ENCODE data around the gene KRTAP5-7.
"Not testable (repeated sequence)": the region's sequence is repeated elsewhere in the genome, so short reads cannot be mapped to it uniquely, and the experiment has no call there.

KRTAP5-7 gene

GRCh38 chr11:71532036-71532610 lies 5.1 kb downstream of the KRTAP5-7 start:
- no peak for DNase-seq

- DNase-seq: not testable (repeated sequence)
Observed at GRCh38 chr11:71534711-71535608, 7.9 kb downstream of the KRTAP5-7 start.

- no peak for DNase-seq
Observed at GRCh38 chr11:71535825-71536224, 8.8 kb downstream of the KRTAP5-7 start.

- DNase-seq: no peak
Observed at GRCh38 chr11:71537537-71537936, 10.5 kb downstream of the KRTAP5-7 start.

GRCh38 chr11:71537977-71538665 lies 11.1 kb downstream of the KRTAP5-7 start, which contains the start of gene KRTAP5-8:
Gene KRTAP5-8 (plus strand): TSS chr11:71538025. CDS start chr11:71538056, 31 bp downstream.
- not testable (repeated sequence) for DNase-seq

- no peak for DNase-seq
Observed at GRCh38 chr11:71538666-71538990, 11.6 kb downstream of the KRTAP5-7 start.

GRCh38 chr11:71539017-71539416 lies 11.9 kb downstream of the KRTAP5-7 start:
- no peak for DNase-seq

GRCh38 chr11:71539971-71540370 lies 12.9 kb downstream of the KRTAP5-7 start:
- DNase-seq: not testable (repeated sequence)

- not testable (repeated sequence) for DNase-seq
Observed at GRCh38 chr11:71540521-71541304, 13.6 kb downstream of the KRTAP5-7 start.

- no peak for DNase-seq
Observed at GRCh38 chr11:71542382-71542781, 15.3 kb downstream of the KRTAP5-7 start.

- no peak for DNase-seq
Observed at GRCh38 chr11:71542879-71543777, 16.1 kb downstream of the KRTAP5-7 start.

- DNase-seq: no peak
Observed at GRCh38 chr11:71543866-71544265, 16.8 kb downstream of the KRTAP5-7 start.

- DNase-seq: no peak
Observed at GRCh38 chr11:71544525-71545214, 17.6 kb downstream of the KRTAP5-7 start.

- no peak for DNase-seq
Observed at GRCh38 chr11:71545405-71545966, 18.4 kb downstream of the KRTAP5-7 start.

GRCh38 chr11:71548120-71548519 lies 21.1 kb downstream of the KRTAP5-7 start, which contains the start of gene KRTAP5-9:
Gene KRTAP5-9 (plus strand): TSS chr11:71548420. CDS start chr11:71548658, 238 bp downstream.
- DNase-seq: no peak

- DNase-seq: no peak
Observed at GRCh38 chr11:71548716-71549151, 21.7 kb downstream of the KRTAP5-7 start.

- DNase-seq: no peak
Observed at GRCh38 chr11:71551711-71552110, 24.6 kb downstream of the KRTAP5-7 start.

GRCh38 chr11:71554996-71555395 lies 27.9 kb downstream of the KRTAP5-7 start:
- no peak for DNase-seq

GRCh38 chr11:71555508-71555907 lies 28.4 kb downstream of the KRTAP5-7 start:
- no peak for DNase-seq

Data from amygdala (tissue), 56 donors.